SK-N-SH treated with all-trans-retinoic acid at 6 μM for 48 hours (cell line): Measurements from ENCODE around the gene NFIX.

Source experiments
- ARNTL ChIP-seq: fragments of 450-650 bp; formaldehyde crosslinking; IDR thresholded peaks from 2 replicates; pipeline ENCODE4 v1.5.0; 2020; ENCODE audit warnings: low read depth, mild to moderate bottlenecking, moderate library complexity, borderline replicate concordance
- ISL1 ChIP-seq: fragments of 250-450 bp; sonication (Bioruptor Pico); IDR thresholded peaks from 2 replicates; pipeline ENCODE4 v2.1.2; 2022; ENCODE audit warnings: mild to moderate bottlenecking, moderate library complexity
- OSR1 ChIP-seq: fragments of 250-450 bp; sonication (Bioruptor Pico); IDR thresholded peaks from 2 replicates; pipeline ENCODE4 v1.8.0; 2022; ENCODE audit warnings: moderate library complexity, mild to moderate bottlenecking, inconsistent platforms
- TCF4 ChIP-seq: fragments of 250-450 bp; sonication (Bioruptor Pico); IDR thresholded peaks from 2 replicates; pipeline ENCODE4 v1.8.0; 2021; ENCODE audit warnings: mild to moderate bottlenecking, moderate library complexity, borderline replicate concordance
- TSHZ2 ChIP-seq: fragments of 250-450 bp; sonication (Bioruptor Pico); IDR thresholded peaks from 2 replicates; pipeline ENCODE4 v1.5.0; 2020; ENCODE audit warnings: mild to moderate bottlenecking, moderate library complexity
- ZNF565 ChIP-seq: fragments of 450-650 bp; formaldehyde crosslinking; conservative IDR thresholded peaks from 2 replicates; pipeline ENCODE4 v1.5.0; 2020; ENCODE audit warnings: low read depth, mild to moderate bottlenecking, moderate library complexity
- ZNF70 ChIP-seq: fragments of 450-650 bp; formaldehyde crosslinking; IDR thresholded peaks from 2 replicates; pipeline ENCODE4 v1.5.0; 2020; ENCODE audit warnings: mild to moderate bottlenecking, moderate library complexity

GRCh38 chr19:13079542-13079986 is 84.3 kb downstream of the NFIX start:
- TF ChIP-seq TSHZ2 (no peak), ISL1 (CRISPR knock-in tag) (no peak), ZNF70 (CRISPR knock-in tag) (no peak), ZNF565 (CRISPR knock-in tag) (no peak), TCF4 (no peak), OSR1 (CRISPR knock-in tag) (no peak), ARNTL (CRISPR knock-in tag) (no peak)
